ENCODE results near the gene HECTD4.

DNA sequence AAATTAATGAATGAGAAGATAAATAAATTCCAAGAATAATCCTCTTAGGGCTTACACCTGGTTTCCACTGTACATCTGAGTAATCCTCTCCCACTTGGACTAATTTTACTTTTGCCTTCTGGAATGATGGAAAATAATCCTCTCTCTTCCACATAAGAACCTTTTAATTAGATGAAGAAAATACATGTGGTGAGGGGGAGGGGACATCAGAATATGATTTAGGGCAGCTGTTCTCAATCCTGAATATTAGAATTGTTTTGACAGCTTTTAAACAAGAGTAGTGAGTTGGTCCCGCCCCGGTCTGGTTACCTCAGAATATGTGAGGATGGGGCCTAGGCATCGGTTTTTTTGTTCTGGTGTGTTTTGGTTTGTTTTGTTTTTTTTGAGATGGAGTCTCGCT lies 51.5 kb downstream of the HECTD4 start:
- TF ChIP-seq, protein P1, sequence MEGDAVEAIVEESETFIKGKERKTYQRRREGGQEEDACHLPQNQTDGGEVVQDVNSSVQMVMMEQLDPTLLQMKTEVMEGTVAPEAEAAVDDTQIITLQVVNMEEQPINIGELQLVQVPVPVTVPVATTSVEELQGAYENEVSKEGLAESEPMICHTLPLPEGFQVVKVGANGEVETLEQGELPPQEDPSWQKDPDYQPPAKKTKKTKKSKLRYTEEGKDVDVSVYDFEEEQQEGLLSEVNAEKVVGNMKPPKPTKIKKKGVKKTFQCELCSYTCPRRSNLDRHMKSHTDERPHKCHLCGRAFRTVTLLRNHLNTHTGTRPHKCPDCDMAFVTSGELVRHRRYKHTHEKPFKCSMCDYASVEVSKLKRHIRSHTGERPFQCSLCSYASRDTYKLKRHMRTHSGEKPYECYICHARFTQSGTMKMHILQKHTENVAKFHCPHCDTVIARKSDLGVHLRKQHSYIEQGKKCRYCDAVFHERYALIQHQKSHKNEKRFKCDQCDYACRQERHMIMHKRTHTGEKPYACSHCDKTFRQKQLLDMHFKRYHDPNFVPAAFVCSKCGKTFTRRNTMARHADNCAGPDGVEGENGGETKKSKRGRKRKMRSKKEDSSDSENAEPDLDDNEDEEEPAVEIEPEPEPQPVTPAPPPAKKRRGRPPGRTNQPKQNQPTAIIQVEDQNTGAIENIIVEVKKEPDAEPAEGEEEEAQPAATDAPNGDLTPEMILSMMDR (IDR thresholded peaks at IDR 0.05; ENCODE audit: low read depth, low read length, poor library complexity, severe bottlenecking), result no peak
- TF ChIP-seq EZH2phosphoT487 (IDR thresholded peaks at IDR 0.05; ENCODE audit: borderline replicate concordance, low read length), result no peak
